ENCODE results near the gene TIMM13. TPM values are rescaled to one million over a fixed set of nuclear protein-coding genes. Genes with fewer than 3 reads are reported as not detected.
"Not testable (repeated sequence)": the region's sequence is repeated elsewhere in the genome, so short reads cannot be mapped to it uniquely, and the experiment has no call there.

The TIMM13 gene
- total RNA-seq, 6 donors from 2014 or later = 26.2 to 82.3 (median 40.0) TPM

DNA sequence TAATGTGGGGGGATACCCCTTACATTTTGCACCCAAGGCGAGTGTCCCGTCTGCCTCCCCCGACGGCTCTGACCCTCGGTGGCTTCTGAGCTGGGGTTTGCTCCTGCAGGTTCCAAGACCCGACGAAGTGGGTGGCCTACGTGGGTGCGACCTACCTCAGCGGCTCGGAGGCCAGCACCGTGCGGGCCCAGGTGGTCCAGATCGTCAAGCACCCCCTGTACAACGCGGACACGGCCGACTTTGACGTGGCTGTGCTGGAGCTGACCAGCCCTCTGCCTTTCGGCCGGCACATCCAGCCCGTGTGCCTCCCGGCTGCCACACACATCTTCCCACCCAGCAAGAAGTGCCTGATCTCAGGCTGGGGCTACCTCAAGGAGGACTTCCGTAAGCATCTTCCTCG, 19.1 kb downstream of the TIMM13 start:
- DNase-seq (no peak), ATAC-seq (ENCODE audit: low FRiP score in 2 of 2) (no peak)
- WGBS, 2 donors = 85% methylated on average over 13 to 16 of the region's 25 CpGs
- Histone ChIP-seq H3K4me3 (no peak overlapping the region), H3K4me1 (no peaks in the 10 kb centered on the region), H3K27ac (no peak overlapping the region), H3K9me3 (peaks cover 0 to 6% (median 0%) of the 10 kb centered on the region in 4 donors), H3K36me3 (no peaks in the 10 kb centered on the region), H3K27me3 (no peaks in the 10 kb centered on the region)
- TF ChIP-seq POLR2A (IDR thresholded peaks at IDR 0.05) (no peak), EP300 (IDR thresholded peaks at IDR 0.05) (no peak), POLR2AphosphoS5 (IDR thresholded peaks at IDR 0.05) (no peak)
- TF ChIP-seq, protein P1, sequence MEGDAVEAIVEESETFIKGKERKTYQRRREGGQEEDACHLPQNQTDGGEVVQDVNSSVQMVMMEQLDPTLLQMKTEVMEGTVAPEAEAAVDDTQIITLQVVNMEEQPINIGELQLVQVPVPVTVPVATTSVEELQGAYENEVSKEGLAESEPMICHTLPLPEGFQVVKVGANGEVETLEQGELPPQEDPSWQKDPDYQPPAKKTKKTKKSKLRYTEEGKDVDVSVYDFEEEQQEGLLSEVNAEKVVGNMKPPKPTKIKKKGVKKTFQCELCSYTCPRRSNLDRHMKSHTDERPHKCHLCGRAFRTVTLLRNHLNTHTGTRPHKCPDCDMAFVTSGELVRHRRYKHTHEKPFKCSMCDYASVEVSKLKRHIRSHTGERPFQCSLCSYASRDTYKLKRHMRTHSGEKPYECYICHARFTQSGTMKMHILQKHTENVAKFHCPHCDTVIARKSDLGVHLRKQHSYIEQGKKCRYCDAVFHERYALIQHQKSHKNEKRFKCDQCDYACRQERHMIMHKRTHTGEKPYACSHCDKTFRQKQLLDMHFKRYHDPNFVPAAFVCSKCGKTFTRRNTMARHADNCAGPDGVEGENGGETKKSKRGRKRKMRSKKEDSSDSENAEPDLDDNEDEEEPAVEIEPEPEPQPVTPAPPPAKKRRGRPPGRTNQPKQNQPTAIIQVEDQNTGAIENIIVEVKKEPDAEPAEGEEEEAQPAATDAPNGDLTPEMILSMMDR (IDR thresholded peaks at IDR 0.05) = no peak

- TF ChIP-seq POLR2A (IDR thresholded peaks at IDR 0.05) (no peak), EP300 (IDR thresholded peaks at IDR 0.05) (no peak), POLR2AphosphoS5 (IDR thresholded peaks at IDR 0.05) (no peak)
- TF ChIP-seq, protein P1 (IDR thresholded peaks at IDR 0.05) = no peak
- no peaks in the 10 kb centered on the region for H3K36me3 ChIP-seq
- no peaks in the 10 kb centered on the region for H3K27me3 ChIP-seq
- H3K4me3 ChIP-seq = no peak overlapping the region
- WGBS, 2 donors = 93 to 96% methylated on average over 4 of the region's 4 CpGs
- DNase-seq (no peak), ATAC-seq (ENCODE audit: low FRiP score in 2 of 2) (no peak)
- no peaks in the 10 kb centered on the region for H3K4me1 ChIP-seq
- H3K9me3 ChIP-seq = no peaks in the 10 kb centered on the region
- H3K27ac ChIP-seq = no peak overlapping the region
Observed at GRCh38 chr19:2399582-2399981, 27.8 kb downstream of the TIMM13 start.

- no peaks in the 10 kb centered on the region for H3K4me1 ChIP-seq
- H3K27ac ChIP-seq = no peak overlapping the region
- no peaks in the 10 kb centered on the region for H3K36me3 ChIP-seq
- TF ChIP-seq POLR2A (IDR thresholded peaks at IDR 0.05) (no peak), POLR2AphosphoS5 (IDR thresholded peaks at IDR 0.05) (no peak), EP300 (IDR thresholded peaks at IDR 0.05) (no peak)
- TF ChIP-seq, protein P1 (IDR thresholded peaks at IDR 0.05) = no peak
- no peaks in the 10 kb centered on the region for H3K27me3 ChIP-seq
- H3K4me3 ChIP-seq = no peak overlapping the region
- DNase-seq = no peak
- ATAC-seq (ENCODE audit: low FRiP score in 2 of 2) = no peak
- no peaks in the 10 kb centered on the region for H3K9me3 ChIP-seq
- 87 to 88% methylated on average over 10 to 14 of the region's 14 CpGs for WGBS, 2 donors
Observed at GRCh38 chr19:2398735-2399305, 28.6 kb downstream of the TIMM13 start.

DNA sequence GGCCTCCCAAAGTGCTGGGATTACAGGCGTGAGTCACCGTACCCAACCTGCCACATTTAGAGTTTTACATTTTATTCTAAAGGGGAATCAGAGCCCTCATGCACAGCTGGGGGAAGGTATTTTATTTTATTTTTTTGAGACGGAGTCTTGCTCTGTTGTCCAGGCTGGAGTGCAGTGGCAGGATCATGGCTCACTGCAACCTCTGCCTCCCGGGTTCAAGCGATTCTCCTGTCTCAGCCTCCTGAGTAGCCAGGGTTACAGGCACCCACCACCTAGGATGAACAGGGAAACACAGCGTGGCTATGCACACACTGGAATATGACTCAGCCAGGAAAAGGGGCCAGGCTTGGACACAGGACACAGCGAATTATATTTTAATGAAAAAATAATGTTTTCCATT, 30.2 kb downstream of the TIMM13 start:
- not testable (repeated sequence) for H3K9me3 ChIP-seq; H3K27ac ChIP-seq; H3K27me3 ChIP-seq; H3K4me1 ChIP-seq; DNase-seq; ATAC-seq (ENCODE audit: low FRiP score in 2 of 2); H3K4me3 ChIP-seq; H3K36me3 ChIP-seq
- 92 to 100% methylated on average over 7 of the region's 7 CpGs for WGBS, 2 donors

- 90 to 93% methylated on average over 18 of the region's 18 CpGs for WGBS, 2 donors
- not testable (repeated sequence) for H3K27me3 ChIP-seq; H3K4me1 ChIP-seq; ATAC-seq (ENCODE audit: low FRiP score in 2 of 2); H3K36me3 ChIP-seq; H3K4me3 ChIP-seq; DNase-seq; H3K27ac ChIP-seq; H3K9me3 ChIP-seq
Observed at GRCh38 chr19:2395293-2395829, 32.0 kb downstream of the TIMM13 start.
